Activated CD4-positive, alpha-beta T cell treated with anti-CD3 and anti-CD28 coated beads for 24 hours (primary cell): ENCODE data around the gene HKDC1.
"Not testable (repeated sequence)": the region's sequence is repeated elsewhere in the genome, so short reads cannot be mapped to it uniquely, and the experiment has no call there.

Source experiments
- DNase-seq, 2 donors: peaks; one replicate each; pipeline ENCODE4 v3.0.0-alpha.2; 2020; ENCODE audit warnings: low read depth in 2 of 2

HKDC1 gene

DNA sequence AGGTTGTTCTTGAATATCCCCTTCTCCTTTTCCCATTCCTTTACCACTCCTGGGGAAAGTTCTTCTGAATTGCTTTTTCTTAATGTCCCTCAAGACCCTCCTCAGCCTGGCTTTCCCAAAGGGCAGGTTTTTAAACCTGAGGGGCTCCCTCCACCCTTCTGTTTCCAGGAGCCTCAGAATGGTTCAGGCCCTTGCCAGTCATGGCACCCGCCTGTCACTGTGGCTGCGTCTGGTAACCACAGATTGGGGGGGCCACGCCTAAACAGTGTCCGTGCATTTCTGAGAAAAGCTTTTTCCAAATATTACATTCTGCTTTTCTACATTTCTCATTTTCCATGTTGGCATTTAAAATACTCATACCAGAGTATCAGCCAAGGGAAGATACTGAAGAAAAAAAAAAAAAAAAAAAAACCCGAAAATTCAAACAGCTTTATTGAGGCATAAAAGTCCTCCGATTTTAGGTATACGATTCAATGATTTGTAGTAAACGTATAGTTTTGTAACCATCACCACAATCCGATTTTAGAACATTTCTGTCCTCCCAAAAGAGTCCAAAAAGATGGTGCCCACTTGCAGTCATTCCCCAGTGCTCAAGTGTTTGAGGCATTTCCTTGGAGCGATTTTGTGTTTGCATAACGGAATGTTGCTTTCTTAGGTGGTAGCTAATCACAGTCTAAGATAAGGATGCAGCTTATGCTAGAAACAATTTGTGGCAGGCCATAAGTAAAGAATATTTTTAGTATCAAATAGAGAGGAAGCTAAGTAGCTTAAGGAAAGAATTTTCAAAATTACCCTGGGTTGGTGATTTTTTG, 22.1 kb downstream of the HKDC1 start:
- no peak for DNase-seq

DNA sequence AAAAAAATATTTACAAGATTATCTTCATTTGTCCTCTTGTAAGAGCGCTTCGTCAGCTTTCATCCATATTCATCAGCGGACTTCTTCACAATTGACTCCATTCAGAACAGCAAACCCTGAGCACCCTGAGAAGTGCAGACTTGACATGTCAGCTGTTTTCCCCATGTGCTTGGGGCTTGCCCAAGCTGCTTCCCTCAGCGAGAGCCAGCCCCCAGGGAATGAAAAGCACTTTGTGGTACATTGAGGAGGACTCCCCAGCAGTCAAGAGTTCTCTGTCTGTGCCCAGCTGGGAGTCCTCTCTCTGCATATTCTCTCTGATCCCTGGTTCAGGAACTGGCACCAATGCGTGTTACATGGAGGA, 22.7 kb downstream of the HKDC1 start:
- no peak for DNase-seq

DNA sequence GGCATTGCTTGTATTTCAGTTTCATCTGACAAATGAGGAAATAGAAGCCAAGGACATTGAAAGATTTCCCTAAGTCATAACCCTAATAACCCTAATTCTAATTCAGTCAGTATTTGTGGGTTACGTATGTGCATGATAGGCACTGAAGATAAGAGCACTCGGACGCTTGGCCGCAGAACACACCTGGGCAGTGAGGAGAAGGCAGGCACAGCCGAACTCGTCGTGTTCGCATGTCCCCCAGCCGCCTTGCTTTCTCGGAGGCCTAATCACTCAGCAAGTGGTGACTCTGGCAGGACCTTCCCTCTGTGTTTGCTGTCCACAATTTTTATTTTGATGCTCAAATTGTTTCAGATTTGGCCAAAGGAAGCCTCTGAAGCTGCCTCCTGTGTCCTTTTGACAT, 23.7 kb downstream of the HKDC1 start:
- DNase-seq, result no peak

DNA sequence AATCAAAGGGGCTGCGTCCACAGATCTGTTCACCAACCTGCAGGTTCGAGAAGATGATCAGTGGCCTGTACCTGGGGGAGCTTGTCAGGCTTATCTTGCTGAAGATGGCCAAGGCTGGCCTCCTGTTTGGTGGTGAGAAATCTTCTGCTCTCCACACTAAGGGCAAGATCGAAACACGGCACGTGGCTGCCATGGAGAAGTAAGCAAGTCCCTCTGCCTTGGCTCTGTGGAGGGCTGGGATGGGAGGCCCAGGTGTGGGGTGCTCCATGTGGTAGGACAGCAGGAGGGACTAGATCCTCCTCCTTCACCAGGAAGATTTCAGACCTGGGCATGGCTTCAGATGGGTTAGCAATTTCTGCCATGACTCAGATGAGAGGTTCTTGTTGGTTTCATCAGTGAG, 25.9 kb downstream of the HKDC1 start:
- no peak for DNase-seq

DNA sequence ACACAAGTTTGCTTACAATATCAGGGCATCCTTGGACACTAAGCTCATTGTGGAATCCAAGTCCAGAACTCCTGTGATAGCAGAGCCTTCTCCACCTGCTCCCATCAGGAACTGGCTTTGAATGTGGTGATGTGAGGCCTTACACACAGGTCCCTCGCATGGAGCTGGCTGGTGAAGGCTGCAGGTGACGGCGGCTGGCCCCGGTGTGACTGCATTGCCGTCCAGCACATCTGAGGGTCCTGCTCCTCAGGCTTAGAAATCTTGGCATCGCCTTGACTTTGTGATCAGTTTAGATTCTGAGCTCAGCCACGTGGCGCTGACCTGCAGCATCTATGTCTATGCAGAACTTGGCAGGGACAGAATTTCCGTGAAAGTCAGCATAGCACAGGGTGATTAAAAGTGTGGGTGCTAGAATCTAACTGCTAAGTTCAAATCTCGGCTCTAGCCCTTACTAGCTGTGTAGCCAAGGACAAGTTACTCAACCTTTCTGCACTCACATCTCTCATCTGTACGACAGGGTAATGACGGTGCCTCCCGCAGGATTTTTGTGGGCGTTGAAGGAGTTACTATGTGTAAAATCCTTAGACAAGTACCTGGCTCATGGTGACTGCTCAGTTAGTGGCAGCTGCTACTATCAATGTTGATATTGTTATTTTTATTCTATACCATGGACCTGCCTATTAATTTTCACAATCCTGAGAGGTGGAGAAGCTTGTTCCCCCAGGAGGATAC, 26.6 kb downstream of the HKDC1 start:
- DNase-seq, result no peak

DNA sequence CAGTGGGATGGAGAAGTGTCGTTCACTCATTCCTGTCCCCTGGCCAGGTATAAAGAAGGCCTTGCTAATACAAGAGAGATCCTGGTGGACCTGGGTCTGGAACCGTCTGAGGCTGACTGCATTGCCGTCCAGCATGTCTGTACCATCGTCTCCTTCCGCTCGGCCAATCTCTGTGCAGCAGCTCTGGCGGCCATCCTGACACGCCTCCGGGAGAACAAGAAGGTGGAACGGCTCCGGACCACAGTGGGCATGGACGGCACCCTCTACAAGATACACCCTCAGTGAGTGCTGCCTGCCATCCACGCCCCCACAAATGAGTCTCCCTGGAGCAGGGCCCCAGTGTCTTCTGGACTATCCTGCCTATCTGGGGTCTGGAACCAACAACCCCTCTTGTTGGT, 27.2 kb downstream of the HKDC1 start:
- DNase-seq, result no peak

DNA sequence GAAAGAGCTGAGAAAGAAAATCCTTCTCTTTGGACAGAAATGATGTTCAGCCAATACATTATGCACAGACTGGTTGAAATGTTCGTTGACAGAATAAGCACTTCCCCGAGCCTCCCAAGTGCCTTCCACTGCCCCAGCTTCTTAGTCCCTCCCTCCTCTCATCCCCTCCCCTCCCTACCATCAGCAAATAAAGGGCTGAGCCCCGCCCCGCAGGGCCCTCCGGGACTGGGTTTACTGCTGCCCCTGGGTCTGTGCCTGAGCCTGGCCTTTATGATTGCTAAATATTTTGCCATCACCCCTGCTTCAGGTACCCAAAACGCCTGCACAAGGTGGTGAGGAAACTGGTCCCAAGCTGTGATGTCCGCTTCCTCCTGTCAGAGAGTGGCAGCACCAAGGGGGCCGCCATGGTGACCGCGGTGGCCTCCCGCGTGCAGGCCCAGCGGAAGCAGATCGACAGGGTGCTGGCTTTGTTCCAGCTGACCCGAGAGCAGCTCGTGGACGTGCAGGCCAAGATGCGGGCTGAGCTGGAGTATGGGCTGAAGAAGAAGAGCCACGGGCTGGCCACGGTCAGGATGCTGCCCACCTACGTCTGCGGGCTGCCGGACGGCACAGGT, 28.1 kb downstream of the HKDC1 start:
- DNase-seq, result no peak

DNA sequence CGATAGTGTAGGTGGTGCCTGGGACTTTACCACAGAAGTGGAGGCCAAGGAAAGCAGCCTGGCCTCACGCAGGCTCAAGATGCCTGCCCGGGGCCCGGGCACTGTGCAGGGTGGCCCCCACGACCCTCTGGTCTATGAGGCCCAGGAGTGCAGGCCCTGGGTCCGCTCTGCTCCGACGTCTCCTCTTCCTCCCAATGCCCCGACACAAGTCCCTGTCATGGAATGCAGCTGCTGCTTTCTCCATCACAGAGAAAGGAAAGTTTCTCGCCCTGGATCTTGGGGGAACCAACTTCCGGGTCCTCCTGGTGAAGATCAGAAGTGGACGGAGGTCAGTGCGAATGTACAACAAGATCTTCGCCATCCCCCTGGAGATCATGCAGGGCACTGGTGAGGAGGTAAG, 29.9 kb downstream of the HKDC1 start:
- DNase-seq, result no peak

DNA sequence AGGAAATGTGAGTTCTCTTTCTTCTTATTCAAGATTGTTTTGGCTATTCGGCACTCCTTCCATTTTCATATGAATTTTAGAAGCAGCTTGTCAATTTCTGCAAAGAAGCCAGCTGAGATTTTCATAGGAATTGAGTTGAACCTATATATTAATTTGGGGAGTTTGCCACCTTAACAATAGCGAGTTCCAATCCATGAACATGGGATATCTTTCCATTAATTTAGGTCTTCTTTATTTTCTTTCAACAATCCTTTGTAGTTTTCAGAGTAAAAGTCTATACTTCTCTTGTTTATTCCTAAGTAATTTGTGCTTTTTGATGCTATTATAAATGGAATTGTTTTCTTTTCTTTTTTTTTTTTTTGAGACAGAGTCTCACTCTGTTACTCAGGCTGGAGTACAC, 31.3 kb downstream of the HKDC1 start:
- DNase-seq, result not testable (repeated sequence)

DNA sequence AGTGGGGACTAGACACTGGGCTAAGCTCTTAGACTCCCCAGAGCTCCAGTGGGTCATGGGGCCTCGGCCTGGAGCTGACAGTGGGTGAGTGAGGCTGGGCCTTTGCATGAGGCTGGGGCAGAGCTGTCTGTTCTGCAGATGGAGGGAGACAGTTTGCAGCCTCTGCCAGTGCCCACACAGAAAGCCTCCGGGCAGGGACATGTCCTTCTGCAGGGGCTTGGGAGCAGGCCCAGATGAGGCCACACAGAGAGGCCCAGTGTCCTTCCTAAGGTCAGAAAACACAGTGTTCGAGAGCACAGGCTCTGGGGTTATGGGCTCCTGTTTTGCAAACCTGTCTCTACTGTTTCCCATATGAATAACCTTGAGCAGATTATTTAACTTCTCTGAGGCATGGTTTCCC, 33.0 kb downstream of the HKDC1 start:
- no peak for DNase-seq

DNA sequence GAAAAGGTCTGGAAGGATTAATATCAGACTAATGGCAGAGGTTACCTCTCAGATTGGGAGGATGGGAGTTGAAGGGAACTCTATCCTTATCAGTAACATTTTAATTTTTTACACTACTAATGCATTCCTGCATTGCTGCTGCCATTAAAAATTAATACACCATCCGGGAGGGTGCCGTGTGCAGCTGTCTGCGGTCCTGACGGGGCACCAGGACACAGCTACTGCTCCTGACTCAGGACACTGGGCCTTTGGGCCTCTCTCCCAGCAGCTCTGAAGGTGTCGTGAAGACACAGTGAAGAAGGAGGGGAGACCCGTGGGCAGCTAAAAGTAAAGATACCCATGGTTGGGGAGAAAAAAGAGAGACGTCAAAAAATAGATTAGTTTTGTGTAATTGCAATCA, 34.7 kb downstream of the HKDC1 start:
- no peak for DNase-seq

DNA sequence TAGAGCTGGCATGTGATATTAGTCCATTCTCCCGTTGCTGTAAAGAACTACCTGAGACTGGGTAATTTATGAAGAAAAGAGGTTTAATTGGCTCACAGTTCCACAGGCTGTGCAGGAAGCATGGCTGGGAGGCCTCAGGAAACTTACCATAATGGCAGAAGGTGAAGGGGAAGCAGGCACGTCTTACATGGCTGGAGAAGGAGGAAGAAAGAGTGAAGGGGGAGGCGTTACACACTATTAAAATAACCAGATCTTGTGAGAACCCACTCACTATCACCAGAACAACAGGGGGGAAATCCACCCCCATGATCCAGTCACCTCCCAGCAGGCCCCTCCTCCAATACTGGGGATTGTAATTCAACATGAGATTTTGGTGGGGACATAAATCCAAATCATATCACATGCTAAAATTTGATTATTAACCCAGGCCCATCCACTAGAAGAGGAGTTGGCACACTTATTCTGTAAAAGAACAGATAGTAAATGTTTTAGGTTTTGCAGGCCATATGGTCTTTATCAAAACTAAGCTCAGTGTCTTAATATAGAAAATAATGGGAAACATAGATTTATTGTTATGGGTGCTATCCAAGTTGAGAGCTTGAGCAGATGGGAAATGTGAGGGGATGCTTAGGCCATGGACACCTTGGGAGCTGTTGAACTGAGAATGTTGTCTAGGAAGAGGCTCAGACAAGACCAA, 39.6 kb downstream of the HKDC1 start:
- no peak for DNase-seq

DNA sequence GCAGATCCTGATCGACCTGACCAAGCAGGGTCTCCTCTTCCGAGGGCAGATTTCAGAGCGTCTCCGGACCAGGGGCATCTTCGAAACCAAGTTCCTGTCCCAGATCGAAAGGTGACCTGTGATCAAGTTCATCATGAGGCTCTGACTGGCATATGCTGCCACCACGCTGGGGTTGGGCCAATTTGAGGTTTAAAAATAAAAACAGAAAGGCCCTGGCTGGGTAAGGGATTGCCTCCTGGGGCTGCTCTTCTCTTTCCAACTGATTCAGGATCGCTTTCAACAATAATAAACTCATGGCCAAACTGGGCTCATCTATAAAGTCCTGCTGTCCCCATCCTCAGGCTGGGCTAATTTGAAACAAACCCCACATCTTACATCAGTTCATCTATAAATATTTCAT, 41.1 kb downstream of the HKDC1 start:
- DNase-seq, result no peak

DNA sequence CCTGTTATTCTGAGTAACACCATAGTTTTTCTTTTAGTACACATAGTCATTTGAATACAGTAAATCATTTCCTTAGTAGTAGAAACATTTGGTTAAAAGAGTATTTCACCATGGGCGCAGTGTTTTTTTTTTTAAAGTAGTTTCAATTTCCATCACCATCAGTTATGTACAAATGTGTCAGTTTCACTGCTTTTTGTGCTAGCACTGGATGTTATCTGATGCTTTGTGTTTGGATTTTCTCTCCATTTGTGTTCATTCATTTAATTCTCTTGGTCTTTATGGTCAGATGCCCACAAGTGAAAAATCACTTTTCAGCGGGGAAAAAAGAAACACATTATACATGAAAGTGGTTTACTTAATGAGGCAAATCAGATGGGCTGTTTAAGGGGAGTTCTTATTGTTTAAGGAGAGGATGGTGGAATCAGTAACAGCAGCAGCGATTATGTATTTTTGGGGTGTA, 42.2 kb downstream of the HKDC1 start:
- no peak for DNase-seq

DNA sequence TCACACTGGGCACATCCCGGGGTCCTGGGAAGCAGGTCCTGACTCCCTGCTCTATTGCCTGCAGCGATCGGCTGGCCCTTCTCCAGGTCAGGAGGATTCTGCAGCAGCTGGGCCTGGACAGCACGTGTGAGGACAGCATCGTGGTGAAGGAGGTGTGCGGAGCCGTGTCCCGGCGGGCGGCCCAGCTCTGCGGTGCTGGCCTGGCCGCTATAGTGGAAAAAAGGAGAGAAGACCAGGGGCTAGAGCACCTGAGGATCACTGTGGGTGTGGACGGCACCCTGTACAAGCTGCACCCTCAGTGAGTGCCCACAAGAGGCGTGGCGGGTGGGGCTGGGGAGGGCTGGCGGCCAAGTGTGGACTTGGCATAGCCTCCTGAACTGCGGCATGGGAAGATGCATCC, 45.4 kb downstream of the HKDC1 start:
- DNase-seq, result no peak

DNA sequence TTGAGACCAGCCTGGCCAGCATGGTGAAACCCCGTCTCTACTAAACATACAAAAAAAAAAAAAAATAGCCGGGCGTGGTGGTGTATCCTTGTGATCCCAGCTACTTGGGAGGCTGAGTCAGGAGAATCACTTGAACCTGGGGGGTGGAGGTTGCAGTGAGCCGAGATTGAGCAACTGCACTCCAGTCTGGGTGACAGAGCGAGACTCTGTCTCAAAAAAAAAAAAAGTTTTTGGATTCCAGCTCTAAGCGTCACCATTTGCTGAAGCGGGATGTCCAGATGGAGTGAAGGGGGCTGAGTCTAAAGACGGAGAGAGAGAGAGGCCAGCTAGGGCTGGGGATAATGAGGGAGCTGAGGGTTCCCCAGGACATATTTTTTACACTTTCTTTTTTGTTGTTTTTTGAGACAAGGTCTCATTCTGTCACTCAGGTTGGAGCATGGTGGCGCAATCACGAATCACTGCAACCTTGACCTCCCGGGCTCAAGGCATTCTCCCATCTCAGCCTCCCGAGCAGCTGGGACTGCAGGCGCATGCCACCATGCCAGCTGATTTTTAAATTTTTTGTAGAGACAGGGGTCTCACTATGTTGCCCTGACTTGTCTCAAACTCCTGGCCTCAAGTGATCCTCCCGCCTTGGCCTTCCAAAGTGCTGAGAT, 48.8 kb downstream of the HKDC1 start:
- DNase-seq, result no peak

DNA sequence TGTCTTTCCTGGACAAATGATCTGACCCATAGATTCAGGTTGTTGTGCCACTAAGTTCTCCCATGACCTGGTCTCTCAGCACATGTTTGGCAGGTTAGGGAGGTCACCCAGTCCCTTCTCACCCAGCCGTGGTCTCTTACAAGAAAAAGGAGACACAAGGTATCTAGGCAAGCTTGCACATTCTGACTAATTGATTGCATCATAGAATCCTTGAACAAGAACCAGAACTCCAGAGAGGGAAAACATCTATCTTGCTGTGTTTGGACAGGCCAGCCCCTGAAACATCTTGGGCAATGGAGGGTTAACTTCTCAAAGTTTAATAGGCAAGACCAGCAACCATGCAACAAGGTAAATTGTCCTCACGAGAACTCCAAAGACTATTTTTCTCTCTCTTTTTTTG, 49.6 kb downstream of the HKDC1 start:
- DNase-seq, result no peak

DNA sequence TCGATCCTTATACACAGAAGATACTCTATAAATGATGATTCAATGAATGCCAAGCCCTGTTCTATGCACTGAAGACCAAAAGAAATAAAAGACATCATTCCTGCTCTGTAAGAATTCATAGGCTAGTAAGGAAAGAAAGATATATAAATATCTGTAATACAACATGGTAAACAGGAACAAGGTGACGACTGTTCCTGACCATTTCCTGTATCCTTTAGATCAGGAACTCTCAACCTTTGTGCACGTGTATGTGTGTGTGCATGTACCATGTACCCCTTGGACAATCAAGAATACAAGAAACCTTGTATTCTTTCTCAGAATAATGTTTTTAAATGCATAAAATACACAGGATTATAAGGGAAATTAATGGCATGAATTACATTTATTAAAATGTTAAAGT, 50.9 kb downstream of the HKDC1 start:
- no peak for DNase-seq

DNA sequence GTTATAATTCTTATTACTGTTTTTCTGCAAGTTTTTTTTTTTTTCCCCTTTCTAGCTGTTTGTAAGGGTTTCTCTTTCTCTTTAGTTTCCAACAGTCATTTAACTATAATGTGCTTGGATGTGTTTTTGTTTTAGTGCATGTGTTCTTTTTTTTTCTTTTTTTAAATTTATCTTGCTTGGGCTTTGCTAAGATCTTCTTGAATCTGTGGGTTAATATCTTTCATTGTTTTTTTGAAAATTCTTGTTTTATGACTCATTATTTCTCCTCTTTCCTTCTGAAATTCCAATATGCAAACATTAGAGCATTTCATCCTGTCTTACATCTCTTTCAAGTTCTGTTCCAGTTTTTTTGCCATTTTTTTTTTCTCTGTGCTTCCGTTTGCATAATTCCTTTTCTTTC, 52.5 kb downstream of the HKDC1 start:
- DNase-seq, result no peak

DNA sequence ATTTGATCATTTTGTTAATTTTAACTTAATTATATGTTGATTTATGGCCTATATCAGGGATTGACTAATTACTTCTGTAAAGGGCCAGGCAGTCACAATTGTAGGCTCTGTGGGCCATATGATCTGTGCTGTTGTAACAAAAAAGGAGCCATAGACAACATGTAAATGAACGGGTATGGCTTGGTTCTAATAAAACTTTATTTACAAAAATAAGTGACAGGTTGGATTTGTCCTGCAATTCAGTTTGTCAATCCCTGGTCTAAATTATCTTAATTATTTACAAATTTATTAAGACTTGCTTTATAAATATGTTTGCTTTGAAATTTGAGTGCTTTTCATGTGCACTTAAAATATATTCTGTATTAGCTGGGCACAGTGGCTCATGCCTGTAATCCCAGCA, 55.3 kb downstream of the HKDC1 start:
- DNase-seq, result no peak

DNA sequence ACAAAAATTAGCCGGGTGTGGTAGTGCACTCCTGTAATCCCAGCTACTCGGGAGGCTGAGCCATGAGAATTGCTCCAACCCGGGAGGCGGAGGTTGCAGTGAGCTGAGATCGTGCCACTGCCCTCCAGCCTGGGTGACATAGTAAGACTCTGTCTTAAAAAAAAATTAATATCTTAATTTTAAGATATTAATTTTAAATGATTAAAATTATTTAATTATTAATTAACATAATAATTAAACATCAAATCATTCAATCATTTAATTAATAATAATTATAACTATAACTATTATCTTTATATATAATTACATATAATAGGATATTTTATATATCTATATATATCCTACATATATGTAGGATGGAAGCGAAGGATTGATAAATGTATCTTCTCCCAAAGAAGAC, 56.4 kb downstream of the HKDC1 start:
- DNase-seq, result no peak

DNA sequence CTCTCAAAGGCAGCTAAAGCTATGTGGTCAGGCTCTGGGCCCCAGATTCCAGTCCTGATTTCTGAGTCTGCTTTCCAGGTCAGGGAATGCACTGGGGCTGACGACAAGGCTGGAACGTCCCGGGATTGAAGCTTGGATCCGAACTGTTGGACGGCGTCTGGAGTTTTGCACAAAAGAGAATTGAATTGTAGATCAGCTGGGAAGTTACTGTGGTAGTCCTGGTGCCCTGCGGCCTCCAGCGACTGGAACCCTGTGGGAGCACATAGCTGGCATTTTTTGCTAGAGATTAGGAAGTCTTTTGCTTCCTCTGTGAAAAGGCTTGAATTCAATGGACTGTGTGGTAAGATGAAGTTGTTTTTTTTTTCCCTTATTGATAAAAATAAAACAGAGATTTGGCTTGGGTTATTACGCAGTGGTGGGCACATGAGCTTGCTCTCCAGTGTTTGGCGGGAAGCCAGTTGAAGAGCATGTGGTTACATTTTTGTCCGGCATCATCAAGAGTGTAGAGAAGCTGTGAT, 58.4 kb downstream of the HKDC1 start, which contains the start of gene HK1:
Gene HK1 (plus strand): TSS at position 51 of the 518 bp plus-strand sequence.
- DNase-seq, result no peak
